Mononuclear cell (primary cell): ENCODE results near the gene SUGCT. TPM values are rescaled to one million over a fixed set of nuclear protein-coding genes. Genes with fewer than 3 reads are reported as not detected.

Experiments
- H3K27me3 ChIP-seq: 2 replicates; pipeline ENCODE4 v1.6.0; 2011; ENCODE audit warnings: low read length, control low read depth; ENCODE audit not compliant: insufficient read depth
- H3K4me1 ChIP-seq: 2 replicates; pipeline ENCODE4 v1.5.1; 2011; ENCODE audit warnings: mild to moderate bottlenecking, low read length, control low read depth; ENCODE audit not compliant: insufficient read depth
- H3K4me3 ChIP-seq: 2 replicates; pipeline ENCODE4 v1.5.1; 2011; ENCODE audit warnings: mild to moderate bottlenecking, low read length, moderate library complexity
- H3K9me3 ChIP-seq: 2 replicates; pipeline ENCODE4 v1.5.1; 2011; ENCODE audit warnings: low read depth, mild to moderate bottlenecking, control low read depth, low read length
- total RNA-seq: library from RNA; depleted of rRNA; stranded (reverse); fragments of >200 nt; gene quantifications from one replicate; pipeline ENCODE4 v1.2.3, GENCODE V29; 2012

The SUGCT gene
- total RNA-seq, 1 donor = 1.9 TPM

GRCh38 chr7:40859965-40860543 is 725.2 kb downstream of the SUGCT start:
- no peaks in the 10 kb centered on the region for H3K4me1 ChIP-seq
- H3K4me3 ChIP-seq = no peak overlapping the region
- no peaks in the 10 kb centered on the region for H3K9me3 ChIP-seq
- H3K27me3 ChIP-seq = no peaks in the 10 kb centered on the region

- Histone ChIP-seq H3K9me3 (no peaks in the 10 kb centered on the region), H3K4me3 (no peak overlapping the region), H3K27me3 (no peaks in the 10 kb centered on the region), H3K4me1 (no peaks in the 10 kb centered on the region)
These were observed 730.8 kb downstream of the SUGCT start for GRCh38 chr7:40865441-40866233.

GRCh38 chr7:40866601-40867000 is 731.8 kb downstream of the SUGCT start:
- H3K9me3 ChIP-seq = no peaks in the 10 kb centered on the region
- no peaks in the 10 kb centered on the region for H3K27me3 ChIP-seq
- H3K4me3 ChIP-seq = no peak overlapping the region
- H3K4me1 ChIP-seq = no peaks in the 10 kb centered on the region

GRCh38 chr7:40870108-40870507 is 735.3 kb downstream of the SUGCT start:
- no peaks in the 10 kb centered on the region for H3K27me3 ChIP-seq
- no peaks in the 10 kb centered on the region for H3K9me3 ChIP-seq
- no peaks in the 10 kb centered on the region for H3K4me1 ChIP-seq
- no peak overlapping the region for H3K4me3 ChIP-seq

- Histone ChIP-seq H3K9me3 (no peaks in the 10 kb centered on the region), H3K27me3 (no peaks in the 10 kb centered on the region), H3K4me3 (no peak overlapping the region), H3K4me1 (no peaks in the 10 kb centered on the region)
These were observed 738.4 kb downstream of the SUGCT start for GRCh38 chr7:40873248-40873647.

- H3K9me3 ChIP-seq = no peaks in the 10 kb centered on the region
- H3K4me3 ChIP-seq = no peak overlapping the region
- no peaks in the 10 kb centered on the region for H3K27me3 ChIP-seq
- no peaks in the 10 kb centered on the region for H3K4me1 ChIP-seq
These were observed 740.0 kb downstream of the SUGCT start for GRCh38 chr7:40874756-40875155.

- Histone ChIP-seq H3K4me3 (no peak overlapping the region), H3K9me3 (no peaks in the 10 kb centered on the region), H3K4me1 (no peaks in the 10 kb centered on the region), H3K27me3 (no peaks in the 10 kb centered on the region)
These were observed 741.8 kb downstream of the SUGCT start for GRCh38 chr7:40876601-40877000.

GRCh38 chr7:40879941-40880543 is 745.2 kb downstream of the SUGCT start:
- Histone ChIP-seq H3K9me3 (no peaks in the 10 kb centered on the region), H3K4me3 (no peak overlapping the region), H3K27me3 (no peaks in the 10 kb centered on the region), H3K4me1 (no peaks in the 10 kb centered on the region)

- Histone ChIP-seq H3K4me3 (no peak overlapping the region), H3K9me3 (no peaks in the 10 kb centered on the region), H3K27me3 (no peaks in the 10 kb centered on the region), H3K4me1 (no peaks in the 10 kb centered on the region)
These were observed 745.8 kb downstream of the SUGCT start for GRCh38 chr7:40880581-40880980.

- Histone ChIP-seq H3K9me3 (no peaks in the 10 kb centered on the region), H3K27me3 (no peaks in the 10 kb centered on the region), H3K4me1 (no peaks in the 10 kb centered on the region), H3K4me3 (no peak overlapping the region)
These were observed 746.7 kb downstream of the SUGCT start for GRCh38 chr7:40881405-40881926.

GRCh38 chr7:40882071-40882658 is 747.4 kb downstream of the SUGCT start:
- no peaks in the 10 kb centered on the region for H3K27me3 ChIP-seq
- H3K4me3 ChIP-seq = no peak overlapping the region
- no peaks in the 10 kb centered on the region for H3K9me3 ChIP-seq
- no peaks in the 10 kb centered on the region for H3K4me1 ChIP-seq

GRCh38 chr7:40883826-40884225 is 749.0 kb downstream of the SUGCT start:
- Histone ChIP-seq H3K27me3 (no peaks in the 10 kb centered on the region), H3K4me3 (no peak overlapping the region), H3K9me3 (no peaks in the 10 kb centered on the region), H3K4me1 (no peaks in the 10 kb centered on the region)

GRCh38 chr7:40884241-40884640 is 749.4 kb downstream of the SUGCT start:
- no peak overlapping the region for H3K4me3 ChIP-seq
- no peaks in the 10 kb centered on the region for H3K27me3 ChIP-seq
- H3K4me1 ChIP-seq = no peaks in the 10 kb centered on the region
- no peaks in the 10 kb centered on the region for H3K9me3 ChIP-seq

- H3K9me3 ChIP-seq = no peaks in the 10 kb centered on the region
- no peaks in the 10 kb centered on the region for H3K27me3 ChIP-seq
These were observed 750.7 kb downstream of the SUGCT start for GRCh38 chr7:40885503-40885902.

GRCh38 chr7:40887099-40887498 is 752.3 kb downstream of the SUGCT start:
- H3K4me1 ChIP-seq = no peaks in the 10 kb centered on the region
- H3K4me3 ChIP-seq = no peak overlapping the region
- H3K9me3 ChIP-seq = peaks cover 7% of the 10 kb centered on the region
- no peaks in the 10 kb centered on the region for H3K27me3 ChIP-seq

More at GRCh38 chr7:40885503-40885902, 750.7 kb downstream of the SUGCT start:
- Histone ChIP-seq H3K4me3 (no peak overlapping the region), H3K4me1 (no peaks in the 10 kb centered on the region)
